ENCODE measurements around the gene FAM118A. TPM values are rescaled to one million over a fixed set of nuclear protein-coding genes. Genes with fewer than 3 reads are reported as not detected.
A peak's percentile ranks its signal among the peaks of the same experiment; 100 is the strongest.

The FAM118A gene
- total RNA-seq, 5 donors from 2014 or later (not counting 1 experiment from before 2014, with no cell fraction given), result 53.5 to 394 (median 154) TPM

- no peaks in the 10 kb centered on the region for H3K36me3 ChIP-seq (ENCODE audit: control insufficient read depth in 2 of 2, extremely low read depth in 1 of 2, insufficient read depth in 1 of 2, low read length in 1 of 2)
- H3K9me3 ChIP-seq, result no peaks in the 10 kb centered on the region
- no peak overlapping the region for H3K27ac Mint-ChIP-seq
- no peak for ATAC-seq (replicated peaks in 1 of 4)
- no peaks in the 10 kb centered on the region for H3K9me3 Mint-ChIP-seq
- no peak overlapping the region for H3K4me3 Mint-ChIP-seq
- POLR2A ChIA-PET, result no interaction called here
- H3K4me1 ChIP-seq (ENCODE audit: control insufficient read depth in 1 of 2, extremely low read depth in 1 of 2, insufficient read depth in 2 of 2, low read length in 2 of 2), result peaks cover 0 to 12% of the 10 kb centered on the region in 2 experiments
- H3K36me3 Mint-ChIP-seq, result no peaks in the 10 kb centered on the region
- H3K4me3 ChIP-seq (ENCODE audit: control insufficient read depth in 1 of 2, extremely low read depth in 1 of 2, low read length in 1 of 2), result no peak overlapping the region
- no peak overlapping the region for H3K27ac ChIP-seq (ENCODE audit: low read length)
- no peak for DNase-seq
- CTCF ChIA-PET, result interaction anchor here in 1 of 2 donors (0.6 kb wide), 1 partner anchor 696 kb away, joined by 3 read pairs; the partner anchor contains the start of gene WNT7B
- peaks cover 0 to 16% (median 13%) of the 10 kb centered on the region in 3 donors for H3K4me1 Mint-ChIP-seq
- peaks cover 0 to 32% of the 10 kb centered on the region in 2 experiments for H3K27me3 ChIP-seq (replicated peaks in 1 of 2; ENCODE audit: control insufficient read depth in 2 of 2, extremely low read depth in 1 of 2, insufficient read depth in 2 of 2, low read length in 1 of 2)
- 100% methylated on average over 1 of the region's 3 CpGs for whole genome bisulfite sequencing (ENCODE audit: insufficient coverage)
- peaks cover 0 to 18% of the 10 kb centered on the region in 2 donors for H3K27me3 Mint-ChIP-seq
Measured at GRCh38 chr22:45280587-45280980, 29.1 kb upstream of the FAM118A start.

GRCh38 chr22:45281010-45281409 lies 28.7 kb upstream of the FAM118A start:
- Histone ChIP-seq H3K27ac (ENCODE audit: low read length) (no peak overlapping the region), H3K4me1 (ENCODE audit: control insufficient read depth in 1 of 2, extremely low read depth in 1 of 2, insufficient read depth in 2 of 2, low read length in 2 of 2) (peaks cover 0 to 12% of the 10 kb centered on the region in 2 experiments), H3K27me3 (replicated peaks in 1 of 2; ENCODE audit: control insufficient read depth in 2 of 2, extremely low read depth in 1 of 2, insufficient read depth in 2 of 2, low read length in 1 of 2) (peaks cover 0 to 36% of the 10 kb centered on the region in 2 experiments), H3K4me3 (ENCODE audit: control insufficient read depth in 1 of 2, extremely low read depth in 1 of 2, low read length in 1 of 2) (no peak overlapping the region), H3K36me3 (ENCODE audit: control insufficient read depth in 2 of 2, extremely low read depth in 1 of 2, insufficient read depth in 1 of 2, low read length in 1 of 2) (no peaks in the 10 kb centered on the region), H3K9me3 (no peaks in the 10 kb centered on the region)
- H3K36me3 Mint-ChIP-seq, result no peaks in the 10 kb centered on the region
- no peak overlapping the region for H3K27ac Mint-ChIP-seq
- ATAC-seq (replicated peaks in 1 of 4) (no peak), DNase-seq (no peak)
- no peaks in the 10 kb centered on the region for H3K9me3 Mint-ChIP-seq
- 60% methylated on average over 1 of the region's 3 CpGs for WGBS (ENCODE audit: insufficient coverage)
- no peak overlapping the region for H3K4me3 Mint-ChIP-seq
- ChIA-PET CTCF (interaction anchor here (0.6 to 0.7 kb wide), 2 partner anchors 60 to 127 kb away, joined by 4 read pairs; no protein-coding TSS in a partner anchor), POLR2A (interaction anchor here in 1 of 2 donors (0.6 kb wide), 1 partner anchor 131 kb away, joined by 4 read pairs; no protein-coding TSS in a partner anchor)
- H3K4me1 Mint-ChIP-seq, result peaks cover 0 to 16% (median 13%) of the 10 kb centered on the region in 3 donors
- H3K27me3 Mint-ChIP-seq, result peaks cover 0 to 20% of the 10 kb centered on the region in 2 donors

GRCh38 chr22:45284705-45285262 lies 24.9 kb upstream of the FAM118A start, which contains the start of gene UPK3A:
TSS of gene UPK3A (plus strand) at chr22:45284949. CDS start at chr22:45285014, 65 bp downstream.
- Histone ChIP-seq H3K4me1 (ENCODE audit: control insufficient read depth in 1 of 2, extremely low read depth in 1 of 2, insufficient read depth in 2 of 2, low read length in 2 of 2) (peaks cover 0 to 12% of the 10 kb centered on the region in 2 experiments), H3K4me3 (ENCODE audit: control insufficient read depth in 1 of 2, extremely low read depth in 1 of 2, low read length in 1 of 2) (peak within 1 kb of the TSS in 1 of 2 donors; percentile 15), H3K36me3 (ENCODE audit: control insufficient read depth in 2 of 2, extremely low read depth in 1 of 2, insufficient read depth in 1 of 2, low read length in 1 of 2) (no peaks in the 10 kb centered on the region), H3K27me3 (replicated peaks in 1 of 2; ENCODE audit: control insufficient read depth in 2 of 2, extremely low read depth in 1 of 2, insufficient read depth in 2 of 2, low read length in 1 of 2) (peaks cover 0 to 45% of the 10 kb centered on the region in 2 experiments), H3K9me3 (no peaks in the 10 kb centered on the region), H3K27ac (ENCODE audit: low read length) (no peak within 1 kb of the TSS)
- H3K36me3 Mint-ChIP-seq, result no peaks in the 10 kb centered on the region
- no peaks in the 10 kb centered on the region for H3K9me3 Mint-ChIP-seq
- H3K27ac Mint-ChIP-seq, result no peak within 1 kb of the TSS
- WGBS (ENCODE audit: insufficient coverage), result 18% methylated on average over 46 of the region's 46 CpGs
- peak within 1 kb of the TSS in 2 of 3 donors; percentile 21 to 55 for H3K4me3 Mint-ChIP-seq
- ChIA-PET CTCF (no interaction called here), POLR2A (interaction anchor here in 1 of 2 donors (0.7 kb wide), 1 partner anchor 33 kb away, joined by 3 read pairs; no protein-coding TSS in a partner anchor)
- H3K27me3 Mint-ChIP-seq, result peaks cover 0 to 20% of the 10 kb centered on the region in 2 donors
- peaks cover 0 to 11% (median 10%) of the 10 kb centered on the region in 3 donors for H3K4me1 Mint-ChIP-seq
- DNase-seq, result peak in 33 of 35 experiments; percentile 31 to 73 (median 52)
- ATAC-seq (replicated peaks in 1 of 4), result peak; percentile 96 to 100 (median 98)

GRCh38 chr22:45285263-45286058 lies 24.3 kb upstream of the FAM118A start:
- ChIA-PET CTCF (interaction anchor here in 1 of 2 donors (0.5 kb wide), 1 partner anchor 14 kb away, joined by 5 read pairs; no protein-coding TSS in a partner anchor), POLR2A (interaction anchor here in 1 of 2 donors (0.7 kb wide), 1 partner anchor 32 kb away, joined by 3 read pairs; no protein-coding TSS in a partner anchor)
- peaks cover 0 to 20% of the 10 kb centered on the region in 2 donors for H3K27me3 Mint-ChIP-seq
- DNase-seq (peak in 1 of 35 experiments; percentile 16), ATAC-seq (replicated peaks in 1 of 4) (no peak)
- Histone ChIP-seq H3K36me3 (ENCODE audit: control insufficient read depth in 2 of 2, extremely low read depth in 1 of 2, insufficient read depth in 1 of 2, low read length in 1 of 2) (no peaks in the 10 kb centered on the region), H3K27me3 (replicated peaks in 1 of 2; ENCODE audit: control insufficient read depth in 2 of 2, extremely low read depth in 1 of 2, insufficient read depth in 2 of 2, low read length in 1 of 2) (peaks cover 0 to 45% of the 10 kb centered on the region in 2 experiments), H3K27ac (ENCODE audit: low read length) (no peak overlapping the region), H3K4me3 (ENCODE audit: control insufficient read depth in 1 of 2, extremely low read depth in 1 of 2, low read length in 1 of 2) (no peak overlapping the region), H3K9me3 (no peaks in the 10 kb centered on the region), H3K4me1 (ENCODE audit: control insufficient read depth in 1 of 2, extremely low read depth in 1 of 2, insufficient read depth in 2 of 2, low read length in 2 of 2) (peaks cover 0 to 17% of the 10 kb centered on the region in 2 experiments)
- no peaks in the 10 kb centered on the region for H3K9me3 Mint-ChIP-seq
- no peaks in the 10 kb centered on the region for H3K36me3 Mint-ChIP-seq
- WGBS (ENCODE audit: insufficient coverage), result 87% methylated on average over 14 of the region's 16 CpGs
- H3K4me3 Mint-ChIP-seq, result peak overlapping the region in 1 of 3 donors; percentile 18
- peaks cover 0 to 5% (median 5%) of the 10 kb centered on the region in 3 donors for H3K4me1 Mint-ChIP-seq
- H3K27ac Mint-ChIP-seq, result no peak overlapping the region

- ATAC-seq (replicated peaks in 1 of 4) (no peak), DNase-seq (no peak)
- Mint-ChIP-seq H3K4me3 (no peak overlapping the region), H3K27ac (no peak overlapping the region), H3K4me1 (peaks cover 0 to 5% (median 1%) of the 10 kb centered on the region in 3 donors), H3K36me3 (no peaks in the 10 kb centered on the region), H3K27me3 (peaks cover 0 to 18% of the 10 kb centered on the region in 2 donors), H3K9me3 (no peaks in the 10 kb centered on the region)
- Histone ChIP-seq H3K4me3 (ENCODE audit: control insufficient read depth in 1 of 2, extremely low read depth in 1 of 2, low read length in 1 of 2) (no peak overlapping the region), H3K9me3 (no peaks in the 10 kb centered on the region), H3K4me1 (ENCODE audit: control insufficient read depth in 1 of 2, extremely low read depth in 1 of 2, insufficient read depth in 2 of 2, low read length in 2 of 2) (peaks cover 0 to 25% of the 10 kb centered on the region in 2 experiments), H3K27ac (ENCODE audit: low read length) (no peak overlapping the region), H3K36me3 (ENCODE audit: control insufficient read depth in 2 of 2, extremely low read depth in 1 of 2, insufficient read depth in 1 of 2, low read length in 1 of 2) (no peaks in the 10 kb centered on the region), H3K27me3 (replicated peaks in 1 of 2; ENCODE audit: control insufficient read depth in 2 of 2, extremely low read depth in 1 of 2, insufficient read depth in 2 of 2, low read length in 1 of 2) (peaks cover 0 to 44% of the 10 kb centered on the region in 2 experiments)
- CTCF ChIA-PET, result no interaction called here
- POLR2A ChIA-PET, result interaction anchor here in 1 of 2 donors (0.6 kb wide), 1 partner anchor 9 kb away, joined by 3 read pairs; no protein-coding TSS in a partner anchor
- WGBS (ENCODE audit: insufficient coverage), result 90% methylated on average over 5 of the region's 12 CpGs
Measured at GRCh38 chr22:45286854-45287551, 22.7 kb upstream of the FAM118A start.
